H7 (cell line): ENCODE data around the gene PANX1. TPM values are rescaled to one million over a fixed set of nuclear protein-coding genes. Genes with fewer than 3 reads are reported as not detected.
"Not testable (repeated sequence)": the region's sequence is repeated elsewhere in the genome, so short reads cannot be mapped to it uniquely, and the experiment has no call there.

ENCODE experiments used
- DNase-seq: peaks from one replicate; pipeline ENCODE4 v3.0.0; 2012
- H3K27me3 ChIP-seq: 2 replicates; pipeline ENCODE4 v1.6.0; 2011; ENCODE audit warnings: mild to moderate bottlenecking, low read length; ENCODE audit not compliant: control insufficient read depth, insufficient read depth
- H3K36me3 ChIP-seq: replicated peaks from 2 replicates; pipeline ENCODE4 v1.5.1; 2011; ENCODE audit warnings: low read length; ENCODE audit not compliant: control insufficient read depth, insufficient read depth
- H3K4me3 ChIP-seq: 2 replicates; pipeline ENCODE4 v1.5.1; 2011; ENCODE audit warnings: low read depth, mild to moderate bottlenecking, control low read depth, low read length, moderate library complexity; ENCODE audit not compliant: insufficient read depth
- total RNA-seq: library from RNA; depleted of rRNA; stranded (reverse); fragments of >200 nt; shearing (Covaris generic); gene quantifications from 2 replicates; pipeline ENCODE4 v1.2.3, GENCODE V29; 2014

Gene PANX1
- total RNA-seq, 1 experiment from 2014 or later = 25.7 TPM

DNA sequence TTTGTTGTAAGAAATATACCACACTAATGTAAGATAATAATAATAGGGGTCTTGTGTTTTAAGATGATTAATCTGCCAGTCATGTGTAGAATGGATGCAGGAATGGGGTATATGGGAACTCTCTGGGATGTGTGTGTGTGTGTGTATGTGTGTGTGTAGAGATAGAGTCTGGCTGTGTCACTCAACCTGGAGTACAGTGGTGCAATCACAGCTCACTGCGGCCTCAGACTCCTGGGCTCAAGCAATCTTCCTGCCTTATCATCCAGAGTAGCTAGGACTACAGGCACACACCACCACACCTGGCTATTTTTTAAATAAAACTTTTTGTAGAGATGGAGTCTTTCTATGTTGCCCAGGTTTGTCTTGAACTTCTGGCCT lies 11.5 kb upstream of the PANX1 start:
- no peak for DNase-seq
- Histone ChIP-seq H3K4me3 (no peak overlapping the region), H3K27me3 (no peaks in the 10 kb centered on the region), H3K36me3 (no peaks in the 10 kb centered on the region)

GRCh38 chr11:94117871-94118270 lies 10.8 kb upstream of the PANX1 start:
- Histone ChIP-seq H3K27me3 (no peaks in the 10 kb centered on the region), H3K36me3 (no peaks in the 10 kb centered on the region), H3K4me3 (no peak overlapping the region)
- DNase-seq = no peak

- not testable (repeated sequence) for H3K4me3 ChIP-seq, H3K36me3 ChIP-seq, DNase-seq, H3K27me3 ChIP-seq
These were observed 9.0 kb upstream of the PANX1 start for GRCh38 chr11:94119676-94120075.

GRCh38 chr11:94120516-94120915 lies 8.1 kb upstream of the PANX1 start:
- H3K4me3 ChIP-seq, H3K36me3 ChIP-seq, H3K27me3 ChIP-seq, DNase-seq: not testable (repeated sequence)

DNA sequence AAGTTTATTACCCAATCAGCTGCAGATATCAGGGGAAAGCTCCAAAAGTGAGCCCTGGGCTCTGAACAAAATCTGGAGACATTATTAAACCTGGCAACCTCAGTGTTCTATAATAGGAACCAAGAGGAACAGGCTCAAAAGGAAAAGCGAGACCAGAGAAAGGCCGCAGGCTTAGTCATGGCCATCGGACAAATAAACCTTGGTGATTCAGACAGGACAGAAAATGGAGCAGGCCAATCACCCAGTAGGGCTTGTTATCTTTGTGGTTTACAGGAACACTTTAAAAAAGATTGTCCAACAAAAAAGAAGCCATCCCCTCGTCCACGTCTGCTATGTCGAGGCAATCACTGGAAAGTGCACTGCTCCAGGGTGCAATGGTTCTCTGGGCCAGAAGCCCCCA lies 7.7 kb upstream of the PANX1 start:
- no peak for DNase-seq
- H3K27me3 ChIP-seq = no peaks in the 10 kb centered on the region
- H3K36me3 ChIP-seq = no peaks in the 10 kb centered on the region
- H3K4me3 ChIP-seq = no peak overlapping the region

DNA sequence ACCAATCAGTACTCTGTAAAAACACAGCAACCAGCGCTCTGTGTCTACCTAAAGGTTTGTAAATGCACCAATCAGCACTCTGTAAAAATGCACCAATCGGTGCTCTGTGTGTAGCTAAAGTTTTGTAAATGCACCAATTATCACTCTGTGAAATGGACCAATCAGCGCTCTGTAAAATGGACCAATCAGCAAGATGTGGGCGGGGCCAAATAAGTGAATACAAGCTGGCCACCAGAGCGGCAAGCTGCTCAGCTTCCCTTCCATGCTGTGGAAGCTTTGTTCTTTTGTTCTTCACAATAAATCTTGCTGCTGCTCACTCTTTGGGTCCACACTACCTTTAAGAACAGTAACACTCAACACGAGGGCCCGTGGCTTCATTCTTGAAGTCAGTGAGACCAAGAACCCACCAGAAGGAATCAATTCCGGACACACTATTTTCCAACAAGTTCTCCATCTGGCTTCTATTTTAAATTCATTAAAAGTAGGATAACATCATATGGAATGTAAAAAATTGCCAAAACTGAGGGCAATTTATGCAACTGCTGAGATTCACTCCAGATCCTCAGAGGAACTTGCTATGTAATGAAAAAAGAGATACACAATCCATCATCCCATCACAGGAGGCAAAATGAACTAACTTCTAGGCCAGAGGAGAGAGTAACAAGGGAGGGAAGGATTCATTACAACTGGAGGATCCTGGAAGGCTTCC lies 3.1 kb upstream of the PANX1 start:
- DNase-seq = no peak
- no peaks in the 10 kb centered on the region for H3K27me3 ChIP-seq
- no peaks in the 10 kb centered on the region for H3K36me3 ChIP-seq
- H3K4me3 ChIP-seq = no peak overlapping the region

- no peaks in the 10 kb centered on the region for H3K36me3 ChIP-seq
- H3K4me3 ChIP-seq = peak overlapping the region; percentile 95; the same call in 1 of the 2 replicates
- H3K27me3 ChIP-seq = no peaks in the 10 kb centered on the region
- DNase-seq = no peak
These were observed 1.0 kb upstream of the PANX1 start for GRCh38 chr11:94127638-94128037.

GRCh38 chr11:94128291-94128745 lies 323 bp upstream of the PANX1 start:
- peak; percentile 55 for DNase-seq
- Histone ChIP-seq H3K36me3 (no peaks in the 10 kb centered on the region), H3K4me3 (peak overlapping the region; percentile 95)

GRCh38 chr11:94129512-94130297 lies 1.1 kb downstream of the PANX1 start:
- Histone ChIP-seq H3K4me3 (peak overlapping the region; percentile 95), H3K36me3 (no peaks in the 10 kb centered on the region), H3K27me3 (no peaks in the 10 kb centered on the region)
- DNase-seq = no peak

More at GRCh38 chr11:94128291-94128745, 323 bp upstream of the PANX1 start:
- H3K27me3 ChIP-seq = no peaks in the 10 kb centered on the region

DNA sequence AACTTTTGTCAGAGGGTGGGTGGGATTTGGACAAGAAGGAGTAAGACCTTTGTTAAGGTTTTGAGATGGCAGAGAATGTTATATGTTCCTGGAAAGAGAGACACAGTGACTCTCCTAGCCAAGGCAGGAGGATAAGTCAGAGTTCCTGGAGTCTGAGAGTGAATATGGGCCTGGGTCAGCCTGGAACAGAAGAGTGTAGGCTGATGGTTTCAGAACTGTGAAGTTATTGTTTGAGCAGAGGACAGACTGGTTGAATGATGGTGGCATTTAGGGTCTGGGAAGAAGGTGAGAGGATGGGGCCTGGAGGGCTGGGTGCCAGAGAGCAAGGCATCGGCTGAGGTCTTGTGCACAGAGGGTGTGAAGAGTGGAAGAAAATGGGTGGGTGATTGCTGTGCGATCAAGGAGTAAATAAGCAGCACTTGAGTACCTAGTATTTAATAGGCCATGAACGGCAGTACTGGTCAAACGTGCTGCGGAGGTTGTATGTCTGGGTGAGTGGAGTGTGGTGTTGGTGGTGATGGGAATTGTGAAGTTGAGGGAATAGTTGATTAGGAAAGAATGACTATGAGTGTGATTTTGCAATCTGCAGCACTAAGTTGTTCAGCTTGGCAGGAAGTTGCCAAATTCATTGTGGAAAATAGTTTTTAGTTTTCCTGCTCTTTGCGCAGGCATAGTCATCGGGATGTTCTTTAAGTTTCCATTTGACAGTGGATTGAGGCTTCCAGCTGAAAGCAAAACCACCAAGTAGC lies 1.8 kb downstream of the PANX1 start:
- DNase-seq = no peak
- Histone ChIP-seq H3K27me3 (no peaks in the 10 kb centered on the region), H3K36me3 (no peaks in the 10 kb centered on the region)

DNA sequence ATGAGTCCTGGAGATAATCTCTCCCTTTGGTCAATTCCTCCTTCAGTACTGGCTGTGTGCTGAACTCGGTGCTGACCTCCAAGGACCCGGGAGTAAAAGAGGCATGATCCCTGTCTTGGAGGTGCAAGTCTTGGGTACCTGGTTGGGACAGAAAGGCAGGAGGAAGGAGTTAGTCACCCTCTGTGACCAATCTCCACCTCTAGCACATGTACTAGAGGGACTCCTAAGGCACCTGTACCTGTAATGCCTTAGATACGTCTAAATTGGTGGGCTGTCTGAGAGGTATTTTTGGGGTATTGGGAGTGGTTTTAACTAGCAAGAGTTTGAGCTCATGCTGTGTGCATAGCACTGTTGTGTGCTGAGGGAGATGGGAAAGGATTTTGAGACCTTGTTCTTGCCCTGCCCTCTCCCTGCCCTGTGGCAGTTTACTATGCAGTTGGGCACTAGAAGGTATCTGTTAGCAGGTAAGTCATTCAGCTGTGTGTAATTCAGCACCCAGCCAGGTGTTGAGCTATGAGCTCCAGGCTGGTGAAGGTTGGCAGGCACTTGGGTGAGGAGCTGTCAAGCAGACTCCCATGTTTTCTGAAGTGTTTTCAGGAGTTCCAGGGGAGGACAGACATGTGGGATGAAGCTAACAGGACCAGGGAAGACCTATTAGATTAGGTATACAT lies 2.5 kb downstream of the PANX1 start:
- no peak for DNase-seq
- Histone ChIP-seq H3K27me3 (no peaks in the 10 kb centered on the region), H3K36me3 (no peaks in the 10 kb centered on the region), H3K4me3 (no peak overlapping the region)

More for the DNA sequence above, 1.8 kb downstream of the PANX1 start:
- peak overlapping the region; percentile 95 for H3K4me3 ChIP-seq

DNA sequence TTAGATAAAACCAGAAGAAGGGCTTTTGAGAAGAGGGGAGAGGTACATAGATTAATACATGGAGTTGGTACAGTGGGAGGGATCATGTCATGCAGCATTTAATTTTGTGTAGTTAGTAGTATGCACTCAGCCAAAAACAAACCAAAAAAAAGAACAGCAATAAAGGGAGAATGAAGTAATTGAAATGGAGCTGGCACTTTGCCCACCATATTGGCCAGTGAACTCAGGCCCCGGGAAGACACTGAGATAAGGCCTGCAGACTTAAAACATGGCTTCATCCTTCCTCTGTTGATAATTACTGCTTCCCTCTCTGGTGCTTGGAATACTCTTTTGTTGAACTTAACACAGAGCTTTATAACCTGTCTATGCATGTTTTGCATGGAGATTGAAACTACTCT lies 3.1 kb downstream of the PANX1 start:
- Histone ChIP-seq H3K4me3 (no peak overlapping the region), H3K36me3 (no peaks in the 10 kb centered on the region), H3K27me3 (no peaks in the 10 kb centered on the region)
- no peak for DNase-seq

DNA sequence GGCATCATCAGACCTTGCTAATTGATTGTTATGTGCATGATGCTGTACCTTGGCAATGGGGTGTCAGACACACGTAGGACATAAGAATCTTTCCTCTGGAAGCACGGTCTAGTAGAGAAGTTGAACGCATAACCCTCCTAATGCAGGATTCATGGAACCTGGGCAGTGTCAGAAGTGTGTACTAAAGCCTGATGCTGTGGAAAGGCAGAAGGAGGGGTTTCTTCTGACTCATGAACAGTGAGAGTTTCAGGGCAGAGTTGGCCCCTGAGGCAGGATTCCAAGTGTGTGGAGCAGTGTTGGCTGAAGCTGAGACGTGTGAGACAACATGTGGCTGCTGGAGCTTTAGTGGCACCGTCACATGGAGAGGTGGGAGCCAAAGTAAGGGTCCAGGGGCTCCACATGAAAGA lies 3.5 kb downstream of the PANX1 start:
- Histone ChIP-seq H3K27me3 (no peaks in the 10 kb centered on the region), H3K4me3 (no peak overlapping the region), H3K36me3 (no peaks in the 10 kb centered on the region)
- DNase-seq = no peak

DNA sequence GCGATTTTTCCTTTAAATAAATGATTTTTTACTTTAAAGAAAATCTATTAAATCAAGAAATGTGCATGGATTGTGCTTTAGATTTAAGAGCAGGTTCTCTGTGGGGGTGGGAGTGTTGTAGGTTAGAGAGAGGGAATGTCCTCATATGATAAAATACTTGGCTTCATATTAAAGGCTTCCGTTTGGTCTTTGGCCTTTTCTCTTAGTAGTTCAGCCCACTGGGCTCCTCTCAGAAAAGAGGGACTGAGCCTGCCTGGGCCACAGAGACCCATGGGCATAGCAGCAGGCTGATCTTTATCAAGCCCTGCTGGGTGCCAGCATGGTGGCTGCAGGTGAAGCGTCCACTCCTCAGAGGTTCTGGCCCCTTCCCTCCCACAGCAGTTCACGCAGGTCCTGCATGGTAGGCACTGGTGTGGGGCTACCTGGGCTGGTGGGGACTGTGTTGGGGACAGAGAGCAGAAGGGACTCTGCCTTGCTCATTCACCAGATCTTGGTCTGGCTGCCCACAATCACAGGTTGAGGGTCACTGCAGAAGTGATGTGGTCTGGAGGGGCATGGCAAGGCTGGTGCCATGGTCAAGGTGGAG lies 4.3 kb downstream of the PANX1 start:
- Histone ChIP-seq H3K27me3 (no peaks in the 10 kb centered on the region), H3K36me3 (no peaks in the 10 kb centered on the region), H3K4me3 (no peak overlapping the region)
- DNase-seq = no peak
